NB4 (cell line): Measurements from ENCODE around the gene HHIP.

Source experiments
- POLR2A ChIP-seq: IDR thresholded peaks from 2 replicates; pipeline ENCODE4 v1.6.1; 2011; ENCODE audit warnings: mild to moderate bottlenecking; ENCODE audit not compliant: insufficient read length; ENCODE audit errors: extremely low read depth
- TF ChIP-seq, protein P1 (sequence below): IDR thresholded peaks from one replicate; pipeline ENCODE4 v1.5.1; 2012; ENCODE audit warnings: low read depth, low read length

DNA sequence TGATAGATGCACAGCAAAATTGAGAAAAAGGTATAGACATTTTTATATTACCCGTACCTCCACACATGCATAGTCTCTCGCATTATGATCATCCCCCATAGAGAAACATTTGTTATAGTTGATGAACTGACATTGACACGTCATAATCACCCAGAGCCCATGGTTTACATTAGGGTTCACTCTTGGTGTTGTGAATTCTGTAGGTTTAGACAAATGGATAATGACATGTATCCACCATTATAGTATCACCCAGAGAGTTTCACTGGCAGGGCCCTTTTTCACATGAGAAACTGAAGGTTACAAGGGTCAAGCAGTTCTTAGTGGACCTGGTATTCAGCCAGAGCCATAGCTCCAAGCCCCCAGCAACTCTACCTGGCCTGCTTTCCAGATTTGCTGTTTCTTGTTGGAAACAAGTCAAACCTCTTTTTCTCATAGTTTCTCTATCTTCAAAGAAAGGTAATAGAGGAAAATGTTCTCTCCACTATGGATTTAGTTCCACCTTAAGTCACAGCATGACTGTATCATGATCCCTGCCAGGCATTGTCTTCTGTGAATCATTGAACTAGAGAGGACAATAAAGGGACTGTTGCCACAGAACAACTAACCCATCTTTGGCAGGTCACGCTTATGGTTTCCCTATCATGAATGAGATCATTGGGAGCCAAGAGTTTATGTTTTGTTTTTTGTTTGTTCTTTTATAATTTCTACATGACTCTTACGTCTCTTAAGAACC lies 64.0 kb downstream of the HHIP start:
- no peak for TF ChIP-seq POLR2A
- TF ChIP-seq, protein P1, sequence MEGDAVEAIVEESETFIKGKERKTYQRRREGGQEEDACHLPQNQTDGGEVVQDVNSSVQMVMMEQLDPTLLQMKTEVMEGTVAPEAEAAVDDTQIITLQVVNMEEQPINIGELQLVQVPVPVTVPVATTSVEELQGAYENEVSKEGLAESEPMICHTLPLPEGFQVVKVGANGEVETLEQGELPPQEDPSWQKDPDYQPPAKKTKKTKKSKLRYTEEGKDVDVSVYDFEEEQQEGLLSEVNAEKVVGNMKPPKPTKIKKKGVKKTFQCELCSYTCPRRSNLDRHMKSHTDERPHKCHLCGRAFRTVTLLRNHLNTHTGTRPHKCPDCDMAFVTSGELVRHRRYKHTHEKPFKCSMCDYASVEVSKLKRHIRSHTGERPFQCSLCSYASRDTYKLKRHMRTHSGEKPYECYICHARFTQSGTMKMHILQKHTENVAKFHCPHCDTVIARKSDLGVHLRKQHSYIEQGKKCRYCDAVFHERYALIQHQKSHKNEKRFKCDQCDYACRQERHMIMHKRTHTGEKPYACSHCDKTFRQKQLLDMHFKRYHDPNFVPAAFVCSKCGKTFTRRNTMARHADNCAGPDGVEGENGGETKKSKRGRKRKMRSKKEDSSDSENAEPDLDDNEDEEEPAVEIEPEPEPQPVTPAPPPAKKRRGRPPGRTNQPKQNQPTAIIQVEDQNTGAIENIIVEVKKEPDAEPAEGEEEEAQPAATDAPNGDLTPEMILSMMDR, result no peak
